Heart right ventricle (tissue), 16 donors: ENCODE measurements around the gene MOB3B. TPM values are rescaled to one million over a fixed set of nuclear protein-coding genes. Genes with fewer than 3 reads are reported as not detected.

ENCODE experiments used
- ATAC-seq, 8 donors: fragments of 200-7000 bp; cut with Tn5 transposase; one replicate each; pipeline ENCODE4 v1.9.1; 2020; ENCODE audit warnings: mild to moderate bottlenecking in 8 of 8, moderate library complexity in 8 of 8, moderate number of reproducible peaks in 1 of 8
- DNase-seq, 2 donors: peaks; one replicate each; pipeline ENCODE4 v3.0.0-alpha.2; 2020
- H3K27ac ChIP-seq, 10 donors: fragments of 200-600 bp; sonication (generic) in 2 of 10; one replicate each; pipeline versions ENCODE4 v1.5.0 to v1.8.0; 2020 to 2022; ENCODE audit warnings: mild to moderate bottlenecking in 3 of 10
- H3K27me3 ChIP-seq, 7 donors: fragments of 200-600 bp; one replicate each; pipeline ENCODE4 v1.8.0; 2021 to 2022; ENCODE audit warnings: mild to moderate bottlenecking in 2 of 7
- H3K36me3 ChIP-seq, 9 donors: fragments of 200-600 bp; sonication (generic) in 1 of 9; one replicate each; pipeline versions ENCODE4 v1.5.0 to v1.8.0; 2020 to 2022; ENCODE audit warnings: mild to moderate bottlenecking in 2 of 9
- H3K4me1 ChIP-seq, 9 donors: fragments of 200-600 bp; sonication (generic) in 1 of 9; one replicate each; pipeline versions ENCODE4 v1.5.0 to v1.8.0; 2020 to 2022; ENCODE audit warnings: mild to moderate bottlenecking in 4 of 9
- H3K4me3 ChIP-seq, 10 donors: fragments of 200-600 bp; sonication (generic) in 2 of 10; one replicate each; pipeline versions ENCODE4 v1.5.0 to v1.8.0; 2020 to 2022; ENCODE audit warnings: mild to moderate bottlenecking in 7 of 10, moderate library complexity in 2 of 10
- H3K9me3 ChIP-seq, 11 donors: fragments of 200-600 bp in 10 of 11; sonication (generic) in 2 of 11; one replicate each; pipeline versions ENCODE4 v1.5.0 to v1.8.0; 2013 to 2022; ENCODE audit warnings: mild to moderate bottlenecking in 2 of 11, control low read depth in 1 of 11, moderate library complexity in 1 of 11
- CTCF ChIP-seq, 9 donors: fragments of 200-600 bp; sonication (generic) in 2 of 9; IDR thresholded peaks; one replicate each; pipeline versions ENCODE4 v1.5.0 to v1.8.0; 2021 to 2022; ENCODE audit warnings: antibody characterized with exemption in 9 of 9, mild to moderate bottlenecking in 5 of 9, moderate library complexity in 1 of 9
- WGBS, 2 donors: extraction: QIAGEN DNeasy Blood & Tissue Kit; methylation state at CpG; one replicate each; pipeline ENCODE4 v1.1.7; 2013; ENCODE audit warnings: inconsistent platforms in 1 of 2; 5-methylcytosine and 5-hydroxymethylcytosine counted together
- intact Hi-C, 10 donors: fragments of 100-400 bp; cut with DNase I; formaldehyde crosslinking; loops; one replicate each; pipeline versions ENCODE4 v1.11.1 to v1.14.2; 2022
- polyA plus RNA-seq, 2 donors: library from polyadenylated mRNA; stranded (reverse); fragments of 200-250 nt; gene quantifications; one replicate each; pipeline ENCODE4 v1.2.3, GENCODE V29; 2013
- total RNA-seq, 10 donors: library from RNA; stranded (reverse); fragmentation: NEBNext Ultra II Directional in 3 of 10; extraction: Animal tissue kit (Norgen Biotek cat#: 25700) in 3 of 10; gene quantifications; one replicate each; pipeline versions ENCODE4 v1.2.1 to v1.2.4, GENCODE V29; 2021 to 2023
- donor health status: Arrhythmogenic right ventricular cardiomyopathy.
- donor health status: ischemic (EF 13 %, LVEDD 7.1; RV severe dilation, severe dysfunction).
- donor health status: healthy with polysubstance abuse.
- donor health status: DM: no; HTN: yes; CAD: no.
- donor health status: DM: no; HTN: no; CAD: no.
- donor health status: ischemic (EF 25% LVEDD 6.9; RV normal size, moderate dysfunction).
- donor health status: ischemic (EF 25% LVEDD 5.7; RV mildly dilated, moderate dysfunction).
- donor health status: healthy.
- donor health status: DM: yes; HTN: yes; CAD: no.
- donor health status: Ischemic cardiomyopathy.
- donor health status: ischemic (EF 35%, LVEDD 5.7; RV mildly dilated, moderate dysfunction).
- donor health status: nonischemic (EF 11% LVEDD 7.7; RV severe dilation, severe dysfunction).
- donor health status: DM: yes; HTN: yes; CAD: no.
- donor health status: PGD.
- donor health status: ischemic (EF 29% LVEDD 5.4; RV normal size, mild dysfunction).
- donor health status: nonischemic (EF 23%, LVEDD 6.1; RV moderate dilation, normal function).

The MOB3B gene
- total and polyA plus RNA-seq, 12 donors, result 0.39 to 2.3 (median 1.3) TPM

- TF ChIP-seq CTCF (IDR thresholded peaks at IDR 0.05), result no peak
- intact Hi-C loops, result loop anchor here in 2 of 10 donors (5.0 to 10.0 kb wide), 3 partner anchors 35 to 62 kb away; partner anchors contain the start of genes IFNK (in 1 of the 2) and MOB3B (in 1 of the 2)
- no peak overlapping the region for H3K4me3 ChIP-seq
- H3K36me3 ChIP-seq, result no peaks in the 10 kb centered on the region
- no peaks in the 10 kb centered on the region for H3K9me3 ChIP-seq
- no peaks in the 10 kb centered on the region for H3K27me3 ChIP-seq
- ATAC-seq (no peak), DNase-seq (no peak)
- peaks cover 0 to 29% (median 10%) of the 10 kb centered on the region in 9 donors for H3K4me1 ChIP-seq
- no peak overlapping the region for H3K27ac ChIP-seq
- WGBS, 2 donors, result 46 to 51% methylated on average over 2 of the region's 2 CpGs
Observed at GRCh38 chr9:27462434-27462833, 67.2 kb downstream of the MOB3B start.

GRCh38 chr9:27460226-27461023 lies 69.2 kb downstream of the MOB3B start:
- peak in 6 of 8 donors; percentile 31 to 79 (median 64) for ATAC-seq
- no peak for TF ChIP-seq CTCF (IDR thresholded peaks at IDR 0.05)
- Histone ChIP-seq H3K27ac (peak overlapping the region in 1 of 10 donors; percentile 32), H3K27me3 (no peaks in the 10 kb centered on the region), H3K4me3 (no peak overlapping the region), H3K36me3 (peaks cover 0 to 2% (median 0%) of the 10 kb centered on the region in 9 donors), H3K9me3 (no peaks in the 10 kb centered on the region), H3K4me1 (peaks cover 0 to 36% (median 16%) of the 10 kb centered on the region in 9 donors)
- 59 to 68% methylated on average over 5 of the region's 5 CpGs for WGBS, 2 donors
- peak in 1 of 2 donors; percentile 12 for DNase-seq
- intact Hi-C loops, result loop anchor here in 2 of 10 donors (5.0 to 10.0 kb wide), 3 partner anchors 37 to 64 kb away; partner anchors contain the start of genes IFNK (in 1 of the 2) and MOB3B (in 1 of the 2)

- peak in 1 of 2 donors; percentile 40 for DNase-seq
- TF ChIP-seq CTCF (IDR thresholded peaks at IDR 0.05), result no peak
- Histone ChIP-seq H3K27ac (no peak overlapping the region), H3K4me1 (peaks cover 0 to 35% (median 16%) of the 10 kb centered on the region in 9 donors), H3K4me3 (no peak overlapping the region), H3K36me3 (peaks cover 0 to 13% (median 0%) of the 10 kb centered on the region in 9 donors), H3K27me3 (no peaks in the 10 kb centered on the region), H3K9me3 (no peaks in the 10 kb centered on the region)
- 64 to 73% methylated on average over 4 of the region's 4 CpGs for WGBS, 2 donors
- intact Hi-C loops, result no loop called here
- peak in 7 of 8 donors; percentile 44 to 70 (median 52) for ATAC-seq
Observed at GRCh38 chr9:27457445-27457844, 72.2 kb downstream of the MOB3B start.

GRCh38 chr9:27453860-27454553 lies 75.6 kb downstream of the MOB3B start:
- peaks cover 0 to 34% (median 20%) of the 10 kb centered on the region in 9 donors for H3K4me1 ChIP-seq
- intact Hi-C loops, result no loop called here
- H3K27me3 ChIP-seq, result no peaks in the 10 kb centered on the region
- H3K4me3 ChIP-seq, result no peak overlapping the region
- no peak for ATAC-seq
- no peak overlapping the region for H3K27ac ChIP-seq
- DNase-seq, result no peak
- TF ChIP-seq CTCF (IDR thresholded peaks at IDR 0.05), result no peak
- peaks cover 0 to 13% (median 0%) of the 10 kb centered on the region in 9 donors for H3K36me3 ChIP-seq
- no peaks in the 10 kb centered on the region for H3K9me3 ChIP-seq
- 94% methylated on average over 6 of the region's 6 CpGs for WGBS, 2 donors
